Neural cell (in vitro differentiated cells): ENCODE results near the gene ITGB5.

Experiments used
- CTCF ChIP-seq: fragments of 450-650 bp; IDR thresholded peaks from 2 replicates; pipeline ENCODE4 v1.5.1; 2014; ENCODE audit warnings: antibody characterized with exemption, mild to moderate bottlenecking, moderate library complexity; ENCODE audit not compliant: poor library complexity, severe bottlenecking
- EP300 ChIP-seq: fragments of 450-650 bp; conservative IDR thresholded peaks from 2 replicates; pipeline ENCODE4 v1.6.1; 2014; ENCODE audit warnings: antibody characterized with exemption, mild to moderate bottlenecking, moderate library complexity; ENCODE audit not compliant: poor library complexity, severe bottlenecking
- EZH2 ChIP-seq: fragments of 200-600, 300-800 bp; shearing (Covaris generic), sonication (generic); IDR thresholded peaks from 2 replicates; pipeline ENCODE4 v1.6.1; 2014; ENCODE audit warnings: antibody characterized with exemption, low read length, borderline replicate concordance, mild to moderate bottlenecking; ENCODE audit not compliant: insufficient read depth, poor library complexity, severe bottlenecking
- POLR2AphosphoS5 ChIP-seq: IDR thresholded peaks from 2 replicates; pipeline ENCODE4 v1.6.1; 2012
- RAD21 ChIP-seq: fragments of 450-650 bp; conservative IDR thresholded peaks from 2 replicates; pipeline ENCODE4 v1.6.1; 2014; ENCODE audit warnings: antibody characterized with exemption, mild to moderate bottlenecking, moderate library complexity

GRCh38 chr3:124840331-124840730, 46.8 kb downstream of the ITGB5 start:
- no peak for TF ChIP-seq CTCF
- no peak for TF ChIP-seq EP300
- no peak for TF ChIP-seq POLR2AphosphoS5
- TF ChIP-seq RAD21 = no peak
- no peak for TF ChIP-seq EZH2
